Large intestine (tissue), 3 donors: ENCODE results near the gene OR56A5. TPM values are rescaled to one million over a fixed set of nuclear protein-coding genes. Genes with fewer than 3 reads are reported as not detected.
"Not testable (repeated sequence)": the region's sequence is repeated elsewhere in the genome, so short reads cannot be mapped to it uniquely, and the experiment has no call there.

Source experiments
- DNase-seq, 2 donors: peaks; one replicate each; pipeline versions ENCODE4 v3.0.0 to v3.0.0-alpha.2; 2013
- H3K27ac ChIP-seq: one replicate; pipeline ENCODE4 v1.5.1; 2013; ENCODE audit warnings: low read length
- H3K27me3 ChIP-seq: 2 replicates; pipeline ENCODE4 v1.6.1; 2013; ENCODE audit warnings: low read length; ENCODE audit not compliant: control insufficient read depth, insufficient read depth
- H3K36me3 ChIP-seq: 2 replicates; pipeline ENCODE4 v1.6.1; 2013; ENCODE audit warnings: low read length; ENCODE audit not compliant: control insufficient read depth, insufficient read depth
- H3K4me1 ChIP-seq: one replicate; pipeline ENCODE4 v1.6.1; 2013; ENCODE audit warnings: low read length; ENCODE audit not compliant: control insufficient read depth, insufficient read depth
- H3K4me3 ChIP-seq: one replicate; pipeline ENCODE4 v1.5.1; 2013; ENCODE audit warnings: low read length
- H3K9me3 ChIP-seq: one replicate; pipeline ENCODE4 v1.6.1; 2013; ENCODE audit warnings: mild to moderate bottlenecking, low read depth, low read length, moderate library complexity; ENCODE audit not compliant: control insufficient read depth
- WGBS: methylation state at CpG from one replicate; pipeline ENCODE4 v1.1.5; 2013; ENCODE audit warnings: low lambda C conversion rate; ENCODE audit not compliant: insufficient coverage; 5-methylcytosine and 5-hydroxymethylcytosine counted together
- polyA plus RNA-seq: library from polyadenylated mRNA; unstranded; fragments of 120-200 nt; gene quantifications from one replicate; pipeline ENCODE4 v1.2.1, GENCODE V29; 2013

Gene OR56A5
- polyA plus RNA-seq, 1 donor = not detected

DNA sequence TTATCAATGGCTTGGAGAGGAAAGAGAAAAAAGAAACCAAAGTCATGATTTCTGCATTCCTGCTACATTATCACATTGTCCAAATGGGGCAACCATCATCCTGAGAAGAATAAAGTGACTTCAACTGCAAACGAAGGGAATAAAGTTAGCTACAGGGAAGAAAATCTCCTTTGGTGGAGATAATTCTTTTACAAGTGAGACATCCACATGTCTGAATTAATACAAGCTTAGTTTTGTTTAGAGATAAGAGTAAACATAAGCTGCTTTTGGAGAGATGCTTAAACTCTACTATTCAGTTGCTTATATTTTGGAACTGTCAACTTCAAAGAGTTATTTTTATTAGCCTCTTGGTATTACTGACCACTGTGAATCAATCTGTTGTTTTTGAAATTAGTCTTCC is 18.6 kb upstream of the OR56A5 start, which contains the start of gene OR52L1:
Gene OR52L1, minus strand, starts transcription at position 101 of the 400 bp plus-strand sequence. Its CDS starts 55 bp downstream, at position 46.
- Histone ChIP-seq H3K27me3 (no peaks in the 10 kb centered on the region), H3K4me1 (no peaks in the 10 kb centered on the region), H3K9me3 (no peaks in the 10 kb centered on the region), H3K36me3 (no peaks in the 10 kb centered on the region), H3K27ac (no peak within 1 kb of the TSS), H3K4me3 (no peak within 1 kb of the TSS)
- 100% methylated on average over 1 of the region's 1 CpG for WGBS
- no peak for DNase-seq

DNA sequence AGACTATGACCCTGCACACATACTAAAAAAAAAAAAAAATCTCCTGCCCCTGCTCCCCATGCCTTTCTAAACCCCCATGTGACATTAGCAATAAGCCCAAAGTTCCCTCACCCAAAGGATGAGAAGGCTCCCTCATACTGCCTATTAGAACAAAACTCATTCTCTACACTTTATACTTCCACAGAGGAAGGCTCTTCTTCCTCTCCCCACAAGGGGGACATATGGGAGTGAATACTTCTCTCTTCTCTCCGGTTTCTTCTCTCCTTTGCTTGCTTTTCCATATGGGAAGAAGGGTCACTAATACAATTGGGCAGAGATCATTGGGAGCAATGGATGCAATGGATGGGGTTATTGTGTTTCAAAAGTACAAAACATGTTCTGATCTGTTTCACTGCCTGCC is 15.1 kb upstream of the OR56A5 start:
- H3K36me3 ChIP-seq = no peaks in the 10 kb centered on the region
- no peaks in the 10 kb centered on the region for H3K27me3 ChIP-seq
- H3K9me3 ChIP-seq = no peaks in the 10 kb centered on the region
- H3K27ac ChIP-seq = no peak overlapping the region
- no peak overlapping the region for H3K4me3 ChIP-seq
- no peaks in the 10 kb centered on the region for H3K4me1 ChIP-seq
- no peak for DNase-seq
- WGBS = no CpG with 5 or more reads among the region's 1 CpG

DNA sequence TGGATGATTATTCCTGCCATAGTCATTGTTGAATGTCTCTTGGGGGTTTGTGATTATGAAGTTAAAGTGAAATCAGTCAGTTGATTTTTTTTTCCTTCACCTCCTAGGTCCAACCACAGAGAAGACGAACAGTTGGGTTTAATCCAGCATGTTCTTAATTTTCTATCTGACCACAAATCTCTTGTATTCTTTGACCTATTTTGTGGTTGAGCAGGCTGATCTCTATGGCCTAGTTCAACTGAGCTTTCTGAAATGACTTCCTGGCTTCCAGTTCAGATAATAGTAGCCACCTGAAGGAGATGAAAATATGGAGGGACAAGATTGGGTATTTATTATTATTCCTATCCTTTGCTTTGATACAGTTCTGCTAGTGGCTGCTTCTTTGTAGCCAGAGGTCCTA is 5.2 kb upstream of the OR56A5 start:
- no peak for DNase-seq
- Histone ChIP-seq H3K9me3 (no peaks in the 10 kb centered on the region), H3K27me3 (no peaks in the 10 kb centered on the region), H3K27ac (no peak overlapping the region), H3K4me3 (no peak overlapping the region), H3K4me1 (no peaks in the 10 kb centered on the region), H3K36me3 (no peaks in the 10 kb centered on the region)
- WGBS = 88% methylated on average over 1 of the region's 1 CpG

DNA sequence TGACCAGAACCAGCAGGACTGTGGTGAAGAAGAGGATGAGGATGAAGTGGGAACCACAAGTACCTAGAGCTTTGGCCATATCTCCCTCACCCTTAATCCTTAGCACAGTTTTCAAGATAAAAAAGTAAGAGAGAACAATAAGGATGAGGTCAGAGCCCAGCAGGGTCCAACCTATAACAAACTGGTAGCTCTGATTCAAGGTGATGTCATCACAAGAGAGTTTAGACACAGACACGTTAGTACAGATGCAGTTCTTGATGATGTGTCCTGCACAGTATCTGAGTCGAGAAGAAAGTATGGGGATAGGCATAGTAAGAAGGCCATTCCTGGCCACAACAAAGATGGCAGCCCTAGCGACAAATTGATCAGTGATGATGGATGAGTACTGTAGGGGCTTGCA is 586 bp downstream of the OR56A5 start:
- Histone ChIP-seq H3K4me3 (no peak overlapping the region), H3K27ac (no peak overlapping the region), H3K36me3 (no peaks in the 10 kb centered on the region), H3K27me3 (no peaks in the 10 kb centered on the region), H3K4me1 (no peaks in the 10 kb centered on the region), H3K9me3 (no peaks in the 10 kb centered on the region)
- no peak for DNase-seq
- no CpG with 5 or more reads among the region's 3 CpGs for WGBS

DNA sequence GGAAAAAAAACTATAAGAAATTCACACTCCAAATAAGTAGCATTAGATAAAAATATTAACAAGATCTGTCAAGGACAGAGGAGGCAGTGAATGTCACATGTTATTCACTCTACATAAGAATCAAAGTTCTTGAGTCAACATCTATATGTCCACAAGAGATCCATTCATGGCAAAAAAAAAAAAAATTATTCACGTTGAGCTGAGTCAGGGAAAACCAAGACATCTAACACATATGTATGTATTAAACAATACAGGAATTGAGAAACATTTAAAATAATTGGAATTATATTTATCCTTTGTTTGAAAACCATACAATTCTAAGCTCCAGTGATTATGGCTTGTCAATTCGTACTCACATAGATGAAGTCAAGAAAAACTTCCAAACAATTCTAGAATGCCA is 1.3 kb downstream of the OR56A5 start:
- no peaks in the 10 kb centered on the region for H3K4me1 ChIP-seq
- H3K27me3 ChIP-seq = no peaks in the 10 kb centered on the region
- H3K9me3 ChIP-seq = no peaks in the 10 kb centered on the region
- no peaks in the 10 kb centered on the region for H3K36me3 ChIP-seq
- H3K4me3 ChIP-seq = no peak overlapping the region
- no peak for DNase-seq
- H3K27ac ChIP-seq = no peak overlapping the region
- WGBS = 60% methylated on average over 1 of the region's 2 CpGs

DNA sequence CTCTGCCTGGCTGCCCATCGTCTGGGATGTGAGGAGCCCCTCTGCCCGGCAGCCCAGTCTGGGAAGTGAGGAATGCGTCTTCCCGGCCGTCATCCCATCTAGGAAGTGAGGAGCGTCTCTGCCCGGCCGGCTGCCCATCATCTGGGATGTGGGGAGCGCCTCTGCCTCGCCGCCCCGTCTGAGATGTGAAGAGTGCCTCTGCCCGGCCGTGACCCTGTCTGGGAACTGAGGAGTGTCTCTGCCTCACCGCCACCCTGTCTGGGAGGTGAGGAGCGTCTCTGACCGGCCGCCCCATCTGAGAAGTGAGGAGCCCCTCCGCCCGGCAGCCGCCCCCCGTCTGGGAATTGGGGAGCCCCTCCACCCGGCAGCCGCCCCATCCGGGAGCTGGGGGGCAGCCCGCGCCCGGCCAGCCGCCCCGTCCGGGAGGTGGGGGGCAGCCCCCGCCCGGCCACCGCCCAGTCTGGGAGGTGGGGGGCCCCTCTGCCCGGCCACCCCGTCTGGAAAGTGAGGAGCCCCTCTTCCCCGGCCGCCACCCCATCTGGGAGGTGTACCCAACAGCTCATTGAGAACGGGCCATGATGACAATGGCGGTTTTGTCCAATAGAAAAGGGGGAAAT is 7.5 kb downstream of the OR56A5 start:
- H3K4me1 ChIP-seq, DNase-seq: not testable (repeated sequence)
- WGBS = no CpG with 5 or more reads among the region's 40 CpGs

DNA sequence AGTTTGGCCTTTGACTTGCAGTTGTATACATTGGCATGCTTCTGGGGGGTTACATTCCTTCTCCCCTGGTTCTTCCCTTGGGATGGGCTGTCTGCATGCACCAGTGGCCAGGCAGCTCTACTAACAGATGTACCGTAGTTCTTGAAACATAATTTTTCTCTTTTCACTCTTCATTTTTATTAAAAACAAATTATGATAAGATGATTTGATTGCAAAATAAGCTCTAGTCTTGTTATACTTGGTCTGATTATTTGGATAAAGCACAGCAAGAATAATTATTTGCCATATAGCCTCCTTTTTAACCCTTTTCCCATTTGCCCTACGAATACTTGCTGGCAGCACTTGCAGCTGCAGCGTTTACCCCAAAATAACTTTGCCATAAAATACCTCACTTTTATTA is 12.7 kb downstream of the OR56A5 start:
- WGBS = 90% methylated on average over 2 of the region's 3 CpGs
- Histone ChIP-seq H3K27me3 (no peaks in the 10 kb centered on the region), H3K4me3 (no peak overlapping the region), H3K4me1 (no peaks in the 10 kb centered on the region), H3K36me3 (no peaks in the 10 kb centered on the region), H3K27ac (no peak overlapping the region), H3K9me3 (peaks cover 7% of the 10 kb centered on the region)
- no peak for DNase-seq

More for the DNA sequence above, 7.5 kb downstream of the OR56A5 start:
- not testable (repeated sequence) for H3K4me3 ChIP-seq, H3K36me3 ChIP-seq, H3K27me3 ChIP-seq, H3K27ac ChIP-seq
- peaks cover 12% of the 10 kb centered on the region for H3K9me3 ChIP-seq

DNA sequence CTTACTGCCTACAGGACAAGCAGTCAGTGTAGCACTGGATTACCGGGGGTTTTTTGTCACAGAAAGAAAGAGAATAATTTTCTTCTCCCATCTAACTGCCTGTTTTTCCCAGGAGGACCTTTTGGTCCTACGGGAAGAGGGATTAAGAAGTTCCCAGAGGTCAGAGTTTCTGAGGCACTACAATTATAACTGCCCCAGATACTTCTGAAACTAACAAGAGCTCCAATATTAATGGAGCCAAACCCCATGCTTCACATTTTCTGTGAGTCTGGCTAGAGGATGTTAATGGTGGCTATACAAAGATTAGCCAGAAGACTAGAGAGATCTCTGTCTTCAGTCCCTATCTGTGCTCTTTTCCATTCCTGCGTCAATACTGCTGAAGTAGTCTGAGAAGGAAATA is 26.3 kb downstream of the OR56A5 start, which contains the start of gene OR56A3:
Gene OR56A3, plus strand, starts transcription at position 301 of the 400 bp plus-strand sequence. CDS start 5,096 bp downstream, outside the sequence.
- H3K4me3 ChIP-seq = no peak within 1 kb of the TSS
- no peaks in the 10 kb centered on the region for H3K27me3 ChIP-seq
- no peaks in the 10 kb centered on the region for H3K4me1 ChIP-seq
- no peak for DNase-seq
- H3K27ac ChIP-seq = no peak within 1 kb of the TSS
- no peaks in the 10 kb centered on the region for H3K36me3 ChIP-seq
- WGBS = no CpG with 5 or more reads among the region's 3 CpGs
- peaks cover 3% of the 10 kb centered on the region for H3K9me3 ChIP-seq

DNA sequence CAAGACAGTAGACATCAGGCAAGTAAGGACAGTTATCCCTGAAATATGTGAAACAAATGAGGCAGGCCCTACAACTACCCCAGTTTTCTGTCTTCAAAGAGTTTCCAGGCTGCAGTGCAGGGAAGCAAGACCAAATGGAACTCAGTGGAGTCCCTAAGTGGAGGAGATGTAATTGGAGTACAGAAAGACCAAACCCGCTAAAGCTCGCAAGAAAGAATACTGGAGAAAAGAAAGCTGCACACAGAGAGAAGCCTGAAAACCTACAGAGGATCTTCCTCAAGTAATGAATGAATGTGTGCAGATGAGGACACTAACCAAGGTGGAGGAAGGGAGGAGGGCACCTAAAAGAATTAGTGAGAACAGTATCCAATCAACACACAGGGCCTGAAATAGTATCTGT is 27.5 kb downstream of the OR56A5 start:
- Histone ChIP-seq H3K27me3 (no peaks in the 10 kb centered on the region), H3K4me1 (no peaks in the 10 kb centered on the region), H3K27ac (no peak overlapping the region), H3K4me3 (no peak overlapping the region), H3K9me3 (peaks cover 3% of the 10 kb centered on the region), H3K36me3 (no peaks in the 10 kb centered on the region)
- DNase-seq = no peak
- WGBS = no CpG with 5 or more reads among the region's 2 CpGs

DNA sequence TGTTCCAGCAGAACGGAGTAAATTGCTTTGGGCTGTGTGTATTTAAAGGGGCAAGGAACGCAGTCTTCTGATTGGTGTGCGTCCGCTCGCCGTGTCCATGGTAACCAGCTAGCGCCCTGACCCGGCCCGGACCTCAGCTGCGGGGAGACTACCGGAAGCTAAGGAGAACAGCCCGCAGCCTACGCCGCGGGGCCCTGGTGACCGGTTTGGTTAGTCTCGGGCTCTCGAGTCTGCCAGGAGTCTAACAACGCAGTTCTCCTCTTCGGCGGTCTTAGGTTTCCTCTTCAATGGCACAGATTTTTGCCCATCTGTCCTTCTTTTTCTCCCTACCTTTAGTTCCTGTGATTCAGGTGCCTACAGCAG is 29.7 kb downstream of the OR56A5 start:
- Histone ChIP-seq H3K4me1 (no peaks in the 10 kb centered on the region), H3K27ac (no peak overlapping the region), H3K9me3 (peaks cover 3% of the 10 kb centered on the region), H3K27me3 (no peaks in the 10 kb centered on the region), H3K36me3 (no peaks in the 10 kb centered on the region), H3K4me3 (no peak overlapping the region)
- no peak for DNase-seq
- WGBS = no CpG with 5 or more reads among the region's 21 CpGs
